Measurements from ENCODE around the gene F2RL1. TPM values are rescaled to one million over a fixed set of nuclear protein-coding genes. Genes with fewer than 3 reads are reported as not detected.
A peak's percentile ranks its signal among the peaks of the same experiment; 100 is the strongest.
"Not testable (repeated sequence)": the region's sequence is repeated elsewhere in the genome, so short reads cannot be mapped to it uniquely, and the experiment has no call there.

The F2RL1 gene
- total RNA-seq, 1 donor from 2014 or later, result 0.09 TPM

GRCh38 chr5:76811214-76811613, 7.6 kb upstream of the F2RL1 start:
- H3K4me1 Mint-ChIP-seq (ENCODE audit: low read depth), result peaks cover 4% of the 10 kb centered on the region
- no peaks in the 10 kb centered on the region for H3K36me3 Mint-ChIP-seq (ENCODE audit: low read depth)
- no peak for DNase-seq (ENCODE audit: low spot score)
- no peak overlapping the region for H3K27ac Mint-ChIP-seq
- H3K4me3 Mint-ChIP-seq (ENCODE audit: low read depth), result no peak overlapping the region
- intact Hi-C loops (cut with micrococcal nuclease), result no loop called here
- peaks cover 14% of the 10 kb centered on the region for H3K27me3 Mint-ChIP-seq (ENCODE audit: low read depth)
- no peaks in the 10 kb centered on the region for H3K9me3 Mint-ChIP-seq

- DNase-seq (ENCODE audit: low spot score); H3K4me3 Mint-ChIP-seq (ENCODE audit: low read depth); H3K27ac Mint-ChIP-seq; intact Hi-C loops (cut with micrococcal nuclease); H3K36me3 Mint-ChIP-seq (ENCODE audit: low read depth); H3K9me3 Mint-ChIP-seq; H3K4me1 Mint-ChIP-seq (ENCODE audit: low read depth): not testable (repeated sequence)
- peaks cover 23% of the 10 kb centered on the region for H3K27me3 Mint-ChIP-seq (ENCODE audit: low read depth)
Measured at GRCh38 chr5:76812209-76812608, 6.6 kb upstream of the F2RL1 start.

- H3K9me3 Mint-ChIP-seq, result no peaks in the 10 kb centered on the region
- peaks cover 37% of the 10 kb centered on the region for H3K27me3 Mint-ChIP-seq (ENCODE audit: low read depth)
- H3K4me3 Mint-ChIP-seq (ENCODE audit: low read depth), result no peak overlapping the region
- H3K36me3 Mint-ChIP-seq (ENCODE audit: low read depth), result no peaks in the 10 kb centered on the region
- no peak for DNase-seq (ENCODE audit: low spot score)
- H3K27ac Mint-ChIP-seq, result no peak overlapping the region
- H3K4me1 Mint-ChIP-seq (ENCODE audit: low read depth), result peaks cover 5% of the 10 kb centered on the region
- intact Hi-C loops (cut with micrococcal nuclease), result no loop called here
Measured at GRCh38 chr5:76813982-76814562, 4.8 kb upstream of the F2RL1 start.

- Mint-ChIP-seq H3K4me3 (ENCODE audit: low read depth) (no peak overlapping the region), H3K9me3 (no peaks in the 10 kb centered on the region), H3K36me3 (ENCODE audit: low read depth) (no peaks in the 10 kb centered on the region), H3K27ac (no peak overlapping the region), H3K27me3 (ENCODE audit: low read depth) (peaks cover 56% of the 10 kb centered on the region), H3K4me1 (ENCODE audit: low read depth) (peaks cover 5% of the 10 kb centered on the region)
- DNase-seq (ENCODE audit: low spot score), result no peak
- intact Hi-C loops (cut with micrococcal nuclease), result no loop called here
Measured at GRCh38 chr5:76816110-76816831, 2.6 kb upstream of the F2RL1 start.

- H3K4me3 Mint-ChIP-seq (ENCODE audit: low read depth), result no peak overlapping the region
- intact Hi-C loops (cut with micrococcal nuclease), result no loop called here
- H3K27me3 Mint-ChIP-seq (ENCODE audit: low read depth), result peaks cover 65% of the 10 kb centered on the region
- H3K27ac Mint-ChIP-seq, result no peak overlapping the region
- no peak for DNase-seq (ENCODE audit: low spot score)
- no peaks in the 10 kb centered on the region for H3K36me3 Mint-ChIP-seq (ENCODE audit: low read depth)
- H3K9me3 Mint-ChIP-seq, result no peaks in the 10 kb centered on the region
- H3K4me1 Mint-ChIP-seq (ENCODE audit: low read depth), result peaks cover 2% of the 10 kb centered on the region
Measured at GRCh38 chr5:76819851-76820525, 1.2 kb downstream of the F2RL1 start.

- Mint-ChIP-seq H3K4me3 (ENCODE audit: low read depth) (peak overlapping the region; percentile 15), H3K9me3 (no peaks in the 10 kb centered on the region), H3K4me1 (ENCODE audit: low read depth) (peaks cover 2% of the 10 kb centered on the region), H3K27ac (no peak overlapping the region), H3K36me3 (ENCODE audit: low read depth) (no peaks in the 10 kb centered on the region), H3K27me3 (ENCODE audit: low read depth) (peaks cover 64% of the 10 kb centered on the region)
- no peak for DNase-seq (ENCODE audit: low spot score)
- intact Hi-C loops (cut with micrococcal nuclease), result no loop called here
Measured at GRCh38 chr5:76820526-76820890, 1.7 kb downstream of the F2RL1 start.

- Mint-ChIP-seq H3K27ac (no peak overlapping the region), H3K4me1 (ENCODE audit: low read depth) (peaks cover 2% of the 10 kb centered on the region), H3K4me3 (ENCODE audit: low read depth) (no peak overlapping the region), H3K27me3 (ENCODE audit: low read depth) (peaks cover 61% of the 10 kb centered on the region), H3K9me3 (no peaks in the 10 kb centered on the region), H3K36me3 (ENCODE audit: low read depth) (no peaks in the 10 kb centered on the region)
- intact Hi-C loops (cut with micrococcal nuclease), result no loop called here
- DNase-seq (ENCODE audit: low spot score), result no peak
Measured at GRCh38 chr5:76821136-76821535, 2.3 kb downstream of the F2RL1 start.

GRCh38 chr5:76822105-76822731, 3.4 kb downstream of the F2RL1 start:
- H3K9me3 Mint-ChIP-seq; H3K4me1 Mint-ChIP-seq (ENCODE audit: low read depth); H3K4me3 Mint-ChIP-seq (ENCODE audit: low read depth); intact Hi-C loops (cut with micrococcal nuclease); DNase-seq (ENCODE audit: low spot score); H3K36me3 Mint-ChIP-seq (ENCODE audit: low read depth); H3K27ac Mint-ChIP-seq: not testable (repeated sequence)
- H3K27me3 Mint-ChIP-seq (ENCODE audit: low read depth), result peaks cover 50% of the 10 kb centered on the region

GRCh38 chr5:76826416-76826815, 7.6 kb downstream of the F2RL1 start:
- H3K9me3 Mint-ChIP-seq; H3K36me3 Mint-ChIP-seq (ENCODE audit: low read depth); DNase-seq (ENCODE audit: low spot score); intact Hi-C loops (cut with micrococcal nuclease); H3K4me1 Mint-ChIP-seq (ENCODE audit: low read depth); H3K27ac Mint-ChIP-seq; H3K4me3 Mint-ChIP-seq (ENCODE audit: low read depth): not testable (repeated sequence)
- peaks cover 17% of the 10 kb centered on the region for H3K27me3 Mint-ChIP-seq (ENCODE audit: low read depth)

- no peaks in the 10 kb centered on the region for H3K4me1 Mint-ChIP-seq (ENCODE audit: low read depth)
- no peak for DNase-seq (ENCODE audit: low spot score)
Measured at GRCh38 chr5:76831110-76831452, 12.3 kb downstream of the F2RL1 start.

GRCh38 chr5:76836181-76836580, 17.4 kb downstream of the F2RL1 start:
- DNase-seq (ENCODE audit: low spot score), result no peak
- H3K27ac Mint-ChIP-seq, result no peak overlapping the region
- H3K4me3 Mint-ChIP-seq (ENCODE audit: low read depth), result no peak overlapping the region
- intact Hi-C loops (cut with micrococcal nuclease), result no loop called here
- H3K27me3 Mint-ChIP-seq (ENCODE audit: low read depth), result peaks cover 5% of the 10 kb centered on the region
- H3K9me3 Mint-ChIP-seq, result no peaks in the 10 kb centered on the region
- no peaks in the 10 kb centered on the region for H3K36me3 Mint-ChIP-seq (ENCODE audit: low read depth)
- H3K4me1 Mint-ChIP-seq (ENCODE audit: low read depth), result peaks cover 2% of the 10 kb centered on the region

More at GRCh38 chr5:76831110-76831452, 12.3 kb downstream of the F2RL1 start:
- H3K27me3 Mint-ChIP-seq (ENCODE audit: low read depth), result peaks cover under 1% of the 10 kb centered on the region
- no peak overlapping the region for H3K4me3 Mint-ChIP-seq (ENCODE audit: low read depth)
- intact Hi-C loops (cut with micrococcal nuclease), result no loop called here
- H3K36me3 Mint-ChIP-seq (ENCODE audit: low read depth), result no peaks in the 10 kb centered on the region
- H3K27ac Mint-ChIP-seq, result no peak overlapping the region
- no peaks in the 10 kb centered on the region for H3K9me3 Mint-ChIP-seq

GRCh38 chr5:76836585-76836984, 17.8 kb downstream of the F2RL1 start:
- H3K27ac Mint-ChIP-seq, result no peak overlapping the region
- H3K9me3 Mint-ChIP-seq, result no peaks in the 10 kb centered on the region
- H3K4me3 Mint-ChIP-seq (ENCODE audit: low read depth), result no peak overlapping the region
- DNase-seq (ENCODE audit: low spot score), result no peak
- H3K27me3 Mint-ChIP-seq (ENCODE audit: low read depth), result peaks cover 5% of the 10 kb centered on the region
- no peaks in the 10 kb centered on the region for H3K36me3 Mint-ChIP-seq (ENCODE audit: low read depth)
- peaks cover 2% of the 10 kb centered on the region for H3K4me1 Mint-ChIP-seq (ENCODE audit: low read depth)
- intact Hi-C loops (cut with micrococcal nuclease), result no loop called here
